Amygdala (tissue), 56 donors: ENCODE data around the gene HAUS6.
"Not testable (repeated sequence)": the region's sequence is repeated elsewhere in the genome, so short reads cannot be mapped to it uniquely, and the experiment has no call there.

Experiments
- DNase-seq, 56 donors: peaks; one replicate each; lab custom pipeline; 2025; lab: John Stamatoyannopoulos, UW

The HAUS6 gene

GRCh38 chr9:19102631-19103345 is at the start of gene HAUS6:
Gene HAUS6, minus strand, starts transcription at chr9:19102904. Its CDS starts 253 bp downstream, at chr9:19102651.
- DNase-seq = peak; percentile 50 to 98 (median 94)

GRCh38 chr9:19152160-19152498 is 49.4 kb upstream of the HAUS6 start:
- not testable (repeated sequence) for DNase-seq

- no peak for DNase-seq
Measured at GRCh38 chr9:19151425-19152159, 48.9 kb upstream of the HAUS6 start.

- peak in 1 of 56 donors; percentile 20 for DNase-seq
Measured at GRCh38 chr9:19149230-19149629, 46.5 kb upstream of the HAUS6 start.

- DNase-seq = no peak
Measured at GRCh38 chr9:19148187-19148586, 45.5 kb upstream of the HAUS6 start.

- DNase-seq = no peak
Measured at GRCh38 chr9:19146441-19147024, 43.8 kb upstream of the HAUS6 start.

- DNase-seq = no peak
Measured at GRCh38 chr9:19145881-19146280, 43.2 kb upstream of the HAUS6 start.

GRCh38 chr9:19140259-19140658 is 37.6 kb upstream of the HAUS6 start:
- DNase-seq = no peak

- no peak for DNase-seq
Measured at GRCh38 chr9:19138084-19138483, 35.4 kb upstream of the HAUS6 start.

- no peak for DNase-seq
Measured at GRCh38 chr9:19137282-19137681, 34.6 kb upstream of the HAUS6 start.

GRCh38 chr9:19136129-19136528 is 33.4 kb upstream of the HAUS6 start:
- no peak for DNase-seq

- DNase-seq = no peak
Measured at GRCh38 chr9:19133549-19134345, 31.0 kb upstream of the HAUS6 start.

- DNase-seq = no peak
Measured at GRCh38 chr9:19130436-19130835, 27.7 kb upstream of the HAUS6 start.

GRCh38 chr9:19127871-19128500 is 25.3 kb upstream of the HAUS6 start:
- DNase-seq = peak in 8 of 56 donors; percentile 10 to 46 (median 38)

GRCh38 chr9:19124430-19124793 is 21.7 kb upstream of the HAUS6 start:
- DNase-seq = no peak

GRCh38 chr9:19122490-19123042 is 19.9 kb upstream of the HAUS6 start:
- DNase-seq = no peak

- no peak for DNase-seq
Measured at GRCh38 chr9:19120877-19121276, 18.2 kb upstream of the HAUS6 start.

GRCh38 chr9:19119801-19120440 is 17.2 kb upstream of the HAUS6 start:
- DNase-seq = no peak

- no peak for DNase-seq
Measured at GRCh38 chr9:19119246-19119645, 16.5 kb upstream of the HAUS6 start.
